Fibroblast of lung (primary cell): ENCODE results near the gene SUSD1. TPM values are rescaled to one million over a fixed set of nuclear protein-coding genes. Genes with fewer than 3 reads are reported as not detected.

ENCODE experiments used
- DNase-seq, 2 donors: peaks; one replicate each; pipeline versions ENCODE4 v3.0.0 to v3.0.0-alpha.2; 2010; ENCODE audit warnings: low read depth in 2 of 2
- H2AFZ ChIP-seq: 2 replicates; pipeline ENCODE4 v1.5.1; 2012; ENCODE audit warnings: low read length, control low read depth, inconsistent platforms
- H3K27ac ChIP-seq: 2 replicates; pipeline ENCODE4 v1.5.1; 2011; ENCODE audit warnings: low read length, control low read depth; ENCODE audit not compliant: insufficient read depth
- H3K27me3 ChIP-seq: 2 replicates; pipeline ENCODE4 v1.5.1; 2011; ENCODE audit warnings: mild to moderate bottlenecking, low read length; ENCODE audit not compliant: control insufficient read depth, insufficient read depth
- H3K36me3 ChIP-seq: 2 replicates; pipeline ENCODE4 v1.5.1; 2011; ENCODE audit warnings: low read length; ENCODE audit not compliant: control insufficient read depth, insufficient read depth
- H3K4me1 ChIP-seq: 2 replicates; pipeline ENCODE4 v1.5.1; 2011; ENCODE audit warnings: low read length; ENCODE audit not compliant: control insufficient read depth, insufficient read depth; ENCODE audit errors: extremely low read depth
- H3K4me2 ChIP-seq: 2 replicates; pipeline ENCODE4 v1.5.1; 2011; ENCODE audit warnings: low read length, control low read depth; ENCODE audit not compliant: insufficient read depth; ENCODE audit errors: extremely low read depth
- H3K4me3 ChIP-seq, 4 experiments: fragments of 200-600 bp in 1 of 4; sonication (generic) in 1 of 4; replicated peaks in 1 of 4; 2 replicates each; pipeline ENCODE4 v1.5.1; 2011 to 2016; ENCODE audit warnings: low read length in 4 of 4, low read depth in 3 of 4, mild to moderate bottlenecking in 3 of 4, control low read depth in 2 of 4, inconsistent platforms in 1 of 4, mixed read lengths in 1 of 4; ENCODE audit not compliant: insufficient read depth in 1 of 4; ENCODE audit errors: control extremely low read depth in 1 of 4
- H3K79me2 ChIP-seq: 2 replicates; pipeline ENCODE4 v1.5.1; 2012; ENCODE audit warnings: mild to moderate bottlenecking, low read length, inconsistent platforms; ENCODE audit not compliant: control insufficient read depth, insufficient read depth
- H3K9ac ChIP-seq: 2 replicates; pipeline ENCODE4 v1.5.1; 2011; ENCODE audit warnings: mild to moderate bottlenecking, low read length, control low read depth; ENCODE audit not compliant: insufficient read depth
- H3K9me3 ChIP-seq: 2 replicates; pipeline ENCODE4 v1.5.1; 2012; ENCODE audit warnings: low read depth, low read length; ENCODE audit not compliant: control insufficient read depth, insufficient read depth
- H4K20me1 ChIP-seq: 2 replicates; pipeline ENCODE4 v1.5.1; 2011; ENCODE audit warnings: low read length; ENCODE audit not compliant: control insufficient read depth, insufficient read depth; ENCODE audit errors: extremely low read depth
- EZH2 ChIP-seq: IDR thresholded peaks from 2 replicates; pipeline ENCODE4 v1.5.1; 2012; ENCODE audit warnings: low read length, control low read depth, mild to moderate bottlenecking; ENCODE audit errors: missing control alignments
- polyA plus RNA-seq, 2 donors: library from polyadenylated mRNA; depleted of rRNA in 1 of 2; stranded (reverse) in 1 of 2; unstranded in 1 of 2; fragments of >200 nt; gene quantifications; 2 replicates each; pipeline ENCODE4 v1.2.1, GENCODE V29; 2011 to 2012; ENCODE audit warnings: missing spikeins in 1 of 2
- total RNA-seq: library from RNA; depleted of rRNA; stranded (reverse); fragments of >200 nt; gene quantifications from 2 replicates; pipeline ENCODE4 v1.2.1, GENCODE V29; 2014
- TF ChIP-seq, protein P1 (sequence below), 2 donors: IDR thresholded peaks in 1 of 2; conservative IDR thresholded peaks in 1 of 2; 1 replicate in 1 of 2; 2 replicates in 1 of 2; pipeline ENCODE4 v1.5.1; 2011 to 2012; ENCODE audit warnings: low read length in 2 of 2, control low read depth in 1 of 2, inconsistent platforms in 1 of 2, low read depth in 1 of 2, mild to moderate bottlenecking in 1 of 2

Gene SUSD1
- total and polyA plus RNA-seq, 2 donors (not counting 1 experiment from before 2014, with no cell fraction given) = 27.4 to 28.6 TPM

DNA sequence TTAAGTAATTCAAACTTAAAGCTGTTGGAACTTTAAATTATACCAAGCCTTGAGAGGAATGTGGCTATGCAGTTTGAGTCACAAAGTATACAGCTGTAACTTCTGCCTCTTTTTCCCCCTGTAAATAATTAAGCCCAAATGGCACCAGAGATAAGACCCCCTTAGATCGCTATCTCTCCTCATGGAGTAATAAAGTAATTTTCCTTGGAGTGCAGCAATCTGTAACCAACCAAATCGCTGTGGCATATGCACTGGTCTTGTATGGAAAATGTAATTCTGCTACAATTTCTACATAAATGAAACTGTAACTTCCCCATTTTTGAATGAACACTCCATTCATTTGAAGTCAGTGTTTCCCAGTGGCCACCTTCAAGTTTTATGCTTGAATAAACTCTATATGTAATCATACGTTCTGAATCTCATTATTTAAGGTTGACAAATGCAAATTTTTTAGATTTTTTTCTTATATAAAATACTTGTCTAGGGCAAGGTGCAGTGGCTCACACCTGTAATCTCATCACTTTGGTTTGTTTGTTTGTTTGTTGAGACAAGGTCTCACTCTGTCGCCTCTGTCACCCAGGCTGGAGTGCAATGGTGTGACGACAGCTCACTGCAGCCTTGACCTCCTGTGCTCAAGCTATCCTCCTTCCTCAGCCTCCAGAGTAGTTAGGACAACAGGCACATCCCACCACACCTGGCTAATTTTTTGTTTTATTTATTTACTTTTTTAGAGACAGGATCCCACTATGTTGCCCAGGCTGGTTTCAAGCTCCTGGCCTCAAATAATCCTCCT is 12.3 kb downstream of the SUSD1 start:
- DNase-seq = no peak

DNA sequence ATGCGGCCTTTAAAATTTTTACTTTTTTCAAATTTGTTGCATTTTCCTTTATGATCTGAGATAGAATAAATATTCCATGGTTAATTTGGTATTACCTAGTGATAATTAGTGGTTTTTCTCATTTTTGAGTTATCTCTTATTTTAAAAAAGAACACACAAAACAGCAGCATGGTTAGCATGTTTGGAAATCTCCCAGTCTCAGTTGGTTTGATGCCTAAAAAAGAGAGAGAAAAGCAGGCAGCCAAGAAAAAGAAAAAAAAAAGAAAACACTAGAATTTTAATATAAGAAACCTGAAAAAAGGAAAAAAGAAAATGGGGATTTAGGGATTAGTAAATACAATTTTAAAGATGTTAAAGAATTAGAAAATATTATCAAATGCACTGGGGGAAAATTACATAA is 15.3 kb downstream of the SUSD1 start:
- TF ChIP-seq, protein P1, sequence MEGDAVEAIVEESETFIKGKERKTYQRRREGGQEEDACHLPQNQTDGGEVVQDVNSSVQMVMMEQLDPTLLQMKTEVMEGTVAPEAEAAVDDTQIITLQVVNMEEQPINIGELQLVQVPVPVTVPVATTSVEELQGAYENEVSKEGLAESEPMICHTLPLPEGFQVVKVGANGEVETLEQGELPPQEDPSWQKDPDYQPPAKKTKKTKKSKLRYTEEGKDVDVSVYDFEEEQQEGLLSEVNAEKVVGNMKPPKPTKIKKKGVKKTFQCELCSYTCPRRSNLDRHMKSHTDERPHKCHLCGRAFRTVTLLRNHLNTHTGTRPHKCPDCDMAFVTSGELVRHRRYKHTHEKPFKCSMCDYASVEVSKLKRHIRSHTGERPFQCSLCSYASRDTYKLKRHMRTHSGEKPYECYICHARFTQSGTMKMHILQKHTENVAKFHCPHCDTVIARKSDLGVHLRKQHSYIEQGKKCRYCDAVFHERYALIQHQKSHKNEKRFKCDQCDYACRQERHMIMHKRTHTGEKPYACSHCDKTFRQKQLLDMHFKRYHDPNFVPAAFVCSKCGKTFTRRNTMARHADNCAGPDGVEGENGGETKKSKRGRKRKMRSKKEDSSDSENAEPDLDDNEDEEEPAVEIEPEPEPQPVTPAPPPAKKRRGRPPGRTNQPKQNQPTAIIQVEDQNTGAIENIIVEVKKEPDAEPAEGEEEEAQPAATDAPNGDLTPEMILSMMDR (conservative IDR thresholded peaks at IDR 0.05 in 1 of 2, IDR thresholded peaks at IDR 0.05 in 1 of 2; ENCODE audit: low read depth in 1 of 2, low read length in 2 of 2) = no peak
- TF ChIP-seq EZH2 = no peak
- Histone ChIP-seq H3K27me3 (no peaks in the 10 kb centered on the region), H3K4me2 (no peak overlapping the region), H3K4me3 (no peak overlapping the region), H3K9me3 (no peaks in the 10 kb centered on the region), H2AFZ (no peak overlapping the region), H3K4me1 (no peaks in the 10 kb centered on the region), H3K79me2 (no peaks in the 10 kb centered on the region), H3K36me3 (no peaks in the 10 kb centered on the region), H3K27ac (no peak overlapping the region), H3K9ac (no peak overlapping the region), H4K20me1 (no peaks in the 10 kb centered on the region)
- no peak for DNase-seq

More for the DNA sequence above, 12.3 kb downstream of the SUSD1 start:
- Histone ChIP-seq H3K9ac (no peak overlapping the region), H3K27ac (no peak overlapping the region), H2AFZ (no peak overlapping the region), H3K4me1 (peaks cover 3% of the 10 kb centered on the region), H3K9me3 (no peaks in the 10 kb centered on the region), H3K79me2 (no peaks in the 10 kb centered on the region), H3K4me3 (no peak overlapping the region), H3K27me3 (no peaks in the 10 kb centered on the region), H4K20me1 (no peaks in the 10 kb centered on the region), H3K4me2 (no peak overlapping the region), H3K36me3 (no peaks in the 10 kb centered on the region)
- TF ChIP-seq EZH2 = no peak
- TF ChIP-seq, protein P1 (conservative IDR thresholded peaks at IDR 0.05 in 1 of 2, IDR thresholded peaks at IDR 0.05 in 1 of 2; ENCODE audit: low read depth in 1 of 2, low read length in 2 of 2) = no peak

DNA sequence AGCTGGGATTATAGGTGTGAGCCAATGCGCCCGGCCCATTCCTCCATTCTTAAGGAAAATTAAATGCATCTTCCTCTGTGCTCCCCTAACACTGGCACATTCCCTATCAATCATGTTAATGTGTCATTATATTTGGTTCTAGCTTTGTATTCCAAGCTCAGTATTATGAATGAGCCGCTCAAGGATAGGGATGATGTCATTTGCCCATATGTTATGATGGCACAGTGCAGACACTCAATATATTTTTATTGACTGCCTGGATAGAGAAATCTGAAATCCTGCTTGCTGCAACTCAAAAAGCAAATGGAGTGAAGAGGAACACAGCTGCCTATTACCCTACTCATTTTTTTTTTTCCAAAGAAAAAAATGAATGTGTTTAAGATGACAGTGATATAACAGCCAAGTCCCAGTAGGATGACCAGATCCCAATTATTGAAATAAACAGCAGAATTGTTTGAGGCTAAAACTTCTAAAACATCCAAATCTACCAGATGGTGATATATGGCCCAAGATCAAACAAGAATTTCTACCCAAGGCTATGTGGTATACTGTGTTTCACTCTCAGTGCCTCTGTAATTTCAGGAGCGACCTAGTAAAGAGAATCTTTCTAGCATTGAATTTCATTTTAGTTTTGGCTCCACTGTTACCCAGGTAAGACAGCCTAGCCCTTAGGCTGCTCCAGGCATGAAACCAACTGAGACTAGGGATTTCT is 16.3 kb downstream of the SUSD1 start:
- H3K4me3 ChIP-seq = no peak overlapping the region
- TF ChIP-seq EZH2 = no peak
- TF ChIP-seq, protein P1 (conservative IDR thresholded peaks at IDR 0.05 in 1 of 2, IDR thresholded peaks at IDR 0.05 in 1 of 2; ENCODE audit: low read depth in 1 of 2, low read length in 2 of 2) = no peak
- no peaks in the 10 kb centered on the region for H3K4me1 ChIP-seq
- no peaks in the 10 kb centered on the region for H3K27me3 ChIP-seq
- no peaks in the 10 kb centered on the region for H3K79me2 ChIP-seq
- H3K27ac ChIP-seq = no peak overlapping the region
- H3K4me2 ChIP-seq = no peak overlapping the region
- H3K9me3 ChIP-seq = no peaks in the 10 kb centered on the region
- no peak overlapping the region for H3K9ac ChIP-seq
- H3K36me3 ChIP-seq = no peaks in the 10 kb centered on the region
- H2AFZ ChIP-seq = no peak overlapping the region
- no peaks in the 10 kb centered on the region for H4K20me1 ChIP-seq
- DNase-seq = no peak
